NB4 (cell line): ENCODE results near the gene GRM5.
A peak's percentile ranks its signal among the peaks of the same experiment; 100 is the strongest.

Source experiments
- DNase-seq: peaks from one replicate; pipeline ENCODE4 v3.0.0; 2010; ENCODE audit warnings: low read depth
- H3K4me3 ChIP-seq: one replicate; pipeline ENCODE4 v1.5.1; 2011; ENCODE audit warnings: mild to moderate bottlenecking, low read depth, low read length, moderate library complexity
- CTCF ChIP-seq: IDR thresholded peaks from one replicate; pipeline ENCODE4 v1.5.1; 2012; ENCODE audit warnings: low read depth, low read length
- MAX ChIP-seq: IDR thresholded peaks from 2 replicates; pipeline ENCODE4 v1.6.1; 2011; ENCODE audit warnings: low read depth, low read length
- MYC ChIP-seq: IDR thresholded peaks from 2 replicates; pipeline ENCODE4 v1.6.1; 2011; ENCODE audit warnings: low read depth, low read length
- POLR2A ChIP-seq: IDR thresholded peaks from 2 replicates; pipeline ENCODE4 v1.6.1; 2011; ENCODE audit warnings: mild to moderate bottlenecking; ENCODE audit not compliant: insufficient read length; ENCODE audit errors: extremely low read depth

The GRM5 gene

GRCh38 chr11:88523386-88524071 is 542.3 kb downstream of the GRM5 start:
- TF ChIP-seq POLR2A (no peak), MAX (peak; percentile 53; the same call in 1 of the 2 replicates), MYC (peak; percentile 55; the same call in 1 of the 2 replicates), CTCF (no peak)
- peak; percentile 88 for DNase-seq
- H3K4me3 ChIP-seq = no peak overlapping the region

- DNase-seq = peak; percentile 39
- H3K4me3 ChIP-seq = no peak overlapping the region
- TF ChIP-seq CTCF (no peak), MAX (no peak), MYC (no peak), POLR2A (no peak)
These were observed 543.0 kb downstream of the GRM5 start for GRCh38 chr11:88522624-88523385.

- H3K4me3 ChIP-seq = no peak overlapping the region
- no peak for TF ChIP-seq MYC
- no peak for TF ChIP-seq POLR2A
- no peak for DNase-seq
These were observed 544.0 kb downstream of the GRM5 start for GRCh38 chr11:88521799-88522201.

- no peak for TF ChIP-seq POLR2A
- no peak for TF ChIP-seq MYC
- no peak for TF ChIP-seq MAX
- TF ChIP-seq CTCF = no peak
- DNase-seq = no peak
- H3K4me3 ChIP-seq = no peak overlapping the region
These were observed 544.4 kb downstream of the GRM5 start for GRCh38 chr11:88521399-88521798.

- TF ChIP-seq POLR2A = no peak
- no peak for TF ChIP-seq MAX
- no peak for DNase-seq
- H3K4me3 ChIP-seq = no peak overlapping the region
These were observed 545.4 kb downstream of the GRM5 start for GRCh38 chr11:88520391-88520790.

GRCh38 chr11:88515002-88515401 is 550.8 kb downstream of the GRM5 start:
- H3K4me3 ChIP-seq = no peak overlapping the region
- TF ChIP-seq POLR2A (no peak), MYC (no peak), MAX (no peak), CTCF (no peak)
- no peak for DNase-seq
